Amniotic stem cell (primary cell): Measurements from ENCODE around the gene ZNF219.

Experiments
- DNase-seq: peaks from one replicate; lab custom pipeline; 2025; lab: John Stamatoyannopoulos, UW

ZNF219 gene

GRCh38 chr14:21068521-21069387 is 29.7 kb downstream of the ZNF219 start:
- DNase-seq, result peak; percentile 49

- DNase-seq, result no peak
Measured at GRCh38 chr14:21066882-21067502, 31.5 kb downstream of the ZNF219 start.

GRCh38 chr14:21063479-21063878 is 35.0 kb downstream of the ZNF219 start:
- DNase-seq, result no peak

- no peak for DNase-seq
Measured at GRCh38 chr14:21061347-21061668, 37.1 kb downstream of the ZNF219 start.

- DNase-seq, result no peak
Measured at GRCh38 chr14:21060614-21061346, 37.7 kb downstream of the ZNF219 start.

GRCh38 chr14:21059842-21060613 is 38.4 kb downstream of the ZNF219 start:
- no peak for DNase-seq

GRCh38 chr14:21058903-21059302 is 39.6 kb downstream of the ZNF219 start:
- no peak for DNase-seq

GRCh38 chr14:21057803-21058675 is 40.4 kb downstream of the ZNF219 start, which contains the start of gene RNASE8:
Gene RNASE8 (plus strand): TSS chr14:21057822. CDS start chr14:21057893, 71 bp downstream.
- no peak for DNase-seq

GRCh38 chr14:21056520-21057163 is 41.8 kb downstream of the ZNF219 start:
- no peak for DNase-seq

GRCh38 chr14:21055432-21056117 is 42.9 kb downstream of the ZNF219 start:
- no peak for DNase-seq

GRCh38 chr14:21054768-21055145 is 43.7 kb downstream of the ZNF219 start:
- no peak for DNase-seq

GRCh38 chr14:21054123-21054767 is 44.2 kb downstream of the ZNF219 start:
- DNase-seq, result no peak

- no peak for DNase-seq
Measured at GRCh38 chr14:21053184-21054122, 45.0 kb downstream of the ZNF219 start.

GRCh38 chr14:21050597-21050996 is 47.9 kb downstream of the ZNF219 start:
- no peak for DNase-seq

- no peak for DNase-seq
Measured at GRCh38 chr14:21049271-21049673, 49.2 kb downstream of the ZNF219 start.

GRCh38 chr14:21048638-21049037 is 49.8 kb downstream of the ZNF219 start:
- no peak for DNase-seq

GRCh38 chr14:21047378-21047781 is 51.1 kb downstream of the ZNF219 start:
- DNase-seq, result no peak

GRCh38 chr14:21043974-21044618 is 54.4 kb downstream of the ZNF219 start:
- no peak for DNase-seq
